Measurements from ENCODE around the gene ACP3. TPM values are rescaled to one million over a fixed set of nuclear protein-coding genes. Genes with fewer than 3 reads are reported as not detected.
"Not testable (repeated sequence)": the region's sequence is repeated elsewhere in the genome, so short reads cannot be mapped to it uniquely, and the experiment has no call there.

The ACP3 gene
- total RNA-seq, 2 donors from 2014 or later = 14.7 to 32.6 TPM

DNA sequence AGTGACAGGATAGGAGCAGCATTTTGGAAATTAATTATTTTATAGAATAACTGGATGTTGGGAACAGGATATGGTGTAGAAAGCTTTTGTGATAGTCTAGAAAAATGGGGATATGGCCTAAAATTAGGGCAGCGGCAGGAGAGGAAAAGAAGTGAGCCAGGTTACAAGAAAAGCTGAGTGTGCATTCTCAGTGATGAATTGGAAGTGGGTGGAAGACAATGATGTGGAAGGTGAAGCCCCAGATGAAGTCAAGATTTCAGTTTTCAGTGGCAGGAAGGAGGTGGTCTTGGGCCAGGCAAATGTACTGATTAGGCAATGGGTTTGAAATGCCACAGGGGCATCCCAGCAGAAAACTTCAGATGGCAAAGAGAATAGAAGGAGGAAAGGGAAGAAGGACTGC is 33.6 kb downstream of the ACP3 start:
- ATAC-seq = no peak
- intact Hi-C loops (cut with DNase I, micrococcal nuclease) = loop anchor here in 1 of 2 donors (5.0 kb wide), 1 partner anchor 51 kb away; no protein-coding TSS in a partner anchor
- DNase-seq = no peak

DNA sequence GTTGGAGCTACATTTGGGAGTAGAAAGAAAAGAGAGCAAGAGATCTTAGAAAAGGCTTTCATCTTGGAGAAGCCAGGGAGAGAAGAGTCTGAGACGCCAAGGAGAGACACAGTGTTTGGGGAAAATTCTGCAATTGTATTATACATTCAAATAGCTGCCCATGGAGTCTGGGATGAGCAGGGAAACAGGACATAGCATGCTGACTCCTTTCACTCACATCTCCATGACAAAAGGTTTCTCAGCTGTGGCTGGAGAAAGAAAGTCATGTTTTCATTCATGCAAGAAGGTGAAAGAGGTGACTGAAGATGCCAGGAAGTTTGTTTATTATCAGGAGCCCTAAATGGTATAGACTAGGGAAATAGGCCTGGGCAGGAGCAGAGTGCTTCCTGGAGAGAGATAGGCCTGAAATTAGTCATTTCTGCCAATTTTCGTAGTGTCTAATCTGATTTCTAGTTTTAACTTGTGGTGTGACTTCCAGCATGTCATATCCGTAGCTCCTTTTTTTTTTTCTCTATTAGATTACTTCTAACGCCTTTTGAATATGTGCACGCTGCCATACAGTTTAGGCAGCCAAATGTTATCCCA is 34.1 kb downstream of the ACP3 start:
- intact Hi-C loops (cut with DNase I, micrococcal nuclease) = loop anchor here in 1 of 2 donors (5.0 kb wide), 1 partner anchor 51 kb away; no protein-coding TSS in a partner anchor
- DNase-seq (no peak), ATAC-seq (no peak)

DNA sequence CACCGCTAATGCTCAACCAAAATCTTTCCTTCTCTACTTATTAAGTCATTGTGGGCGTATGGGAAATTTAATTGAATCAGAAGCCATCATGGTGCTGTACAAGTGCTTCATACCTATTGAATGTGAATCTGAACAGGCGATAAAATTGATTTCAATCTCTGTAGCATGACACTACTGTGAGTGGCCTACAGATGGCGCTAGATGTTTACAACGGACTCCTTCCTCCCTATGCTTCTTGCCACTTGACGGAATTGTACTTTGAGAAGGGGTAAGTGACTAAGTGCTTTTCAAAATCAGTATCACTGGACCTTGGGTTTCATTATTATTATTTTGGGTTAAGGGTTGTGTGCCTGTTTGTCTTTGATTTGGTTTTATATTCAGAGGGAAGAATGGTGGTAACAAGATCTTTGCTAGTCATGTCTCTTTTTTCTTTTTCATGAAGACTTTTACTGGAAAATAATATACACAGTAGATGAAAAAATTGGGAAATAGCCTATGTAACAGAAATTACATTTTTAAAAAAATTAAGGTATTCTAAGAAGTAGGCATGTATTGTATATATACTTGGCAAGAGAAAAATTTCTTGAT is 35.4 kb downstream of the ACP3 start:
- DNase-seq = peak in 1 of 2 donors; percentile 76
- intact Hi-C loops (cut with DNase I, micrococcal nuclease) = loop anchor here in 1 of 2 donors (5.0 kb wide), 1 partner anchor 50 kb away; no protein-coding TSS in a partner anchor
- peak; percentile 84 for ATAC-seq

DNA sequence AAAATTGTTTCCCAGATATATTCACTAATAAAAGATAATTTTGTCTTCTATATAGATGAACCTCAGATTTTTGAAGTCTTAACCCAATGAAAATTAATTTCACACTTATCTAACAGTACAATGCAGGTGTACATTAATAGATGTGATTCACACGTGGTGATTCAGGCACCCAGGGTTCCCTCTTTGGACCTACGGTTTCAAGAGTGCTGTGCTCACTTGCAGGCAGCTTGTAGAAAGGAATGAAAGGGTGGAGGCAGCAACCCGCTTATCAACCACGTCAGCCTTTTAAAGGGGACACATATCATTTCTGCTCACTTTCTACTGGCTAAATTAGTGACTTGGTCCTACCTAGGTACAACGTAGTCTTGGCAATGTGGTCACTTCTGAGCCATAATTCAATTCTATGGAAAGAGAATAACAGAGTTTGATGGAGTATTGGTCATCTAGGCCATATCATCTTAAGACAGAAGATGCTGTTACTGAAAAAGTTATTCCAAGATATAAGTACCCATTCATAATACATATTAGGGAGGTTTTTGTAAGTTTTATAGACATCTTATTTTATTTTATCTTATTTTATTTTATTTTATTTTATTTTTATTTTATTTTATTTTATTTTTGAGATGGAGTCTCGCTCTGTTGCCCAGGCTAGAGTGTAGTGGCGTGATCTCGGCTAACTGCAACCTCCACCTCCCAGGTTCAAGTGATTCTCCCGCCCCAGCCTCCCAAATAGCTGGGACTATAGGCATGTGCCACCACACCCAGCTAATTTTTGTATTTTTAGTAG is 37.9 kb downstream of the ACP3 start:
- DNase-seq (no peak), ATAC-seq (no peak)
- intact Hi-C loops (cut with DNase I, micrococcal nuclease) = loop anchor here in 1 of 2 donors (5.0 kb wide), 1 partner anchor 47 kb away; no protein-coding TSS in a partner anchor

DNA sequence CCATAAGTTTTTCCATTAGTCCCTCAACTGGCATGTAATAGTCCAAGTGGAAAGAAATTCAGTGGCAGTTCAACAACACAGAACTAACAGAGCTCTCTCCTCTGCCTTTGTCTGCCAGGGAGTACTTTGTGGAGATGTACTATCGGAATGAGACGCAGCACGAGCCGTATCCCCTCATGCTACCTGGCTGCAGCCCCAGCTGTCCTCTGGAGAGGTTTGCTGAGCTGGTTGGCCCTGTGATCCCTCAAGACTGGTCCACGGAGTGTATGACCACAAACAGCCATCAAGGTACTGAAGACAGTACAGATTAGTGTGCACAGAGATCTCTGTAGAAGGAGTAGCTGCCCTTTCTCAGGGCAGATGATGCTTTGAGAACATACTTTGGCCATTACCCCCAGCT is 39.4 kb downstream of the ACP3 start:
- intact Hi-C loops (cut with DNase I, micrococcal nuclease) = no loop called here
- DNase-seq = no peak
- no peak for ATAC-seq

DNA sequence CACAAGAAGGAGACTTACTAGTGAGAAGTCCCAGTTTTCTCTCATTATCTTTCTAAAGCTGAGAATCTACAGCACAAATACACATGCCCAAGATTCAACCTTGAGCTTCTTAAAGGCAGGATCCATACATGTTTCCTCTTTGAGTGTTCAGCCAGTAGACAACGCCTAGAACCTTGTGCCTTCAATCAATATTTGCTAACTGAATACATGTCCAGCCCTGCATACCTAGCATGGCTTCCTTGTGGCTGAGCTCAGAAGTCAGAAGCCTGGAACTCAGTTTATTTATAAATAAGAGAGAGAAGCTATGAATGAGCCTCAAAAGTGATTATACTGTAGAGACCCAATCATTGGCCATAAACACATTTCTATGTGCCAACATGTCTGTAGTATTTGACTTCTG is 43.5 kb downstream of the ACP3 start:
- intact Hi-C loops (cut with DNase I, micrococcal nuclease) = no loop called here
- ATAC-seq (peak; percentile 86), DNase-seq (no peak)

DNA sequence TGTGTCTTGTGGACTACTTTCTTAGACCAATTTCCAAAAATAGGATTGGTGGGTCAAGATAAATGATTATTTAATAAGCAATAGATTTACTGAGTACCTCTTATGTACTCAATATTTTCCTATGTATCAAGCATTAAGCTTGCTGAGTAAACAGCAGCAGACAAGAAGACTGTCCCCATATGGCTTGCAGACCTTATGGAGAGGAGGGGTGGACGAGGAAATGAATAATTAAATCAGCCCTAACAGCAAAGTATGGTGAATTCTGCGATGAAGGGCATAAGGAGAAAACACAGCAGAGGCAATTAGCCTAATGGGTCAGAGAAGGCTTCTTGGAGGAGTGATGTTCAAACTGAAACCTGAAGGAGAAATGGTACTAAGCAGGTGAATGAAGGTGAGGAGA is 45.1 kb downstream of the ACP3 start:
- intact Hi-C loops (cut with DNase I, micrococcal nuclease) = no loop called here
- ATAC-seq (no peak), DNase-seq (no peak)

DNA sequence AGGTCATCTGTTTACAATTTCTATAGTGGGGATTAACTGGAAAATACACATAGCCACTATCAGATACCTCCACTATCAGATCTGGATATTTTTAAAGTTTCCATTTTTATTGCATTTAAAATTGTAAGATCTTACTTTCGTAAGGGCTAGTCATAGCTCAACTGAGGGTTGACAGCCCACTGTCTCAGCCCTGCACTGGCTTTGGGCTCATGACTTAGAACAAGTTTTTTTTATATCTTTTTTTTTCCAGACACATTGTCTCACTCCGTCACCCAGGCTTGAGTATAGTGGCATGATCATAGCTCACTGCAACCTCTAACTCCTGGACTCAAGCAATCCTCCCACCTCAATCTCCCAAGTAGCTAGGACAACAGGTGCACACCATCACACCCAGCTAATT is 51.3 kb downstream of the ACP3 start:
- ATAC-seq (no peak), DNase-seq (no peak)
- intact Hi-C loops (cut with DNase I, micrococcal nuclease) = no loop called here

DNA sequence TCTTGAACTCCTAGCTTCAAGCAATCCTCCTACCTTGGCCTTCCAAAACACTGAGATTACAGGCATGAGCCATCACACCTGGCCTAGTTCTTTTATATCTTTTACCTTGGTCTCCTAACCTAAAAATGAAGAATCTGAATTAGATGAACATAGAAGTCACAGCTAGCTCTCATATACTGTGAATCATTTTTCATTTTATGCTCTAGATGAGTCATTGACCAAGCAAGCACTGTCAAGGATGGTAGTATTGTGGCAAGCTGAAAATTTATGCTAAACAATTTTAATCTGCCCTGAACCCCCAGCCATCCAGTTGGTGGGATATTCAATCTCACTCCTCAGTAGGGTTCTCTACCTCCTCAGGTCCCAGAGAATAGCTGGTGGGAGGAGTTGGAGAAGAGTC is 51.8 kb downstream of the ACP3 start:
- intact Hi-C loops (cut with DNase I, micrococcal nuclease) = no loop called here
- no peak for DNase-seq
- ATAC-seq = no peak

DNA sequence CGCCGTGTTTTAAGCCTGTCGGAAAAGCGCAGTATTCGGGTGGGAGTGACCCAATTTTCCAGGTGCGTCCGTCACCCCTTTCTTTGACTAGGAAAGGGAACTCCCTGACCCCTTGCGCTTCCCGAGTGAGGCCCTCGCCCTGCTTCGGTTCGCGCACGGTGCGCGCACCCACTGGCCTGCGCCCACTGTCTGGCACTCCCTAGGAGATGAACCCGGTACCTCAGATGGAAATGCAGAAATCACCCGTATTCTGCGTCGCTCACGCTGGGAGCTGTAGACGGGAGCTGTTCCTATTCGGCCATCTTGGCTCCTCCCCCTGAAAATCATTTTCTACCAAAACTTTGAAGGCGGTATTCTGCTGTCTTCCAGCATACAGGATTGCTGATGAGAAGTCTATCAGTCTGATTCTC is 59.7 kb downstream of the ACP3 start:
- DNase-seq = peak in 1 of 2 donors; percentile 5
- intact Hi-C loops (cut with DNase I, micrococcal nuclease); ATAC-seq: not testable (repeated sequence)

DNA sequence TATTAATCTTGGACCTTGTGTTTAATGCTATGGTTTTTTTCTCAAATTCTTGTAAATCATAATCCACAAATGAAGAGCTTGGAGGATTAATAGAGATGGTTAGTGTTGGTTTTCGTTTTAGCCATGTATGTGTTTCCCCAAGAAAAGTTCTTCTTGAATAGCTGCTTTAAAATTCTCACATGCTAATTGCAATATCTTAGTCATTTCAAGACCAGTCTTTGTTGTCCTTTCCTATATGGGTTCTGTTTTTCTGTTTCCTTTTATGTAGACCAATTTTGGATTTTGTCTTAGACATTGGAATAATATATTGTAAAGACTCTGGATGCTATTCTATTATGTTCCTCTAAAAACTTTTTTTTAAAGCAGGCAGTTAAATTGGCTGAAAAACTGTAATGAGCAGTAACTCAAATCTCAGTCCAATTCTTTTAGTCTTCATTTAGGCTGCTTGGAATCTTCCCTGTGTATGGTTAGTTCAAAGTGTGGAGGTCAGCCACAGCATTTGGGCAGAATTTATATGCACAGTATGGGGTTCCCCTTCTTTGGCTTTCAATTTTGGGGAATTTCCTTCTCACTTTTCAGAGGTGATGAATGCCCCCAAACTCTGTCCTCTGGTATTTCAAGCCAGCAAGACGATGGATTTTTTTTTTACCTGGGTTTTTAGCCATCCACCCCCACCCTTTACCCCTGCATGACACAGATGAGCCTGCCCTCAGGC is 61.0 kb downstream of the ACP3 start:
- DNase-seq (no peak), ATAC-seq (no peak)
- intact Hi-C loops (cut with DNase I, micrococcal nuclease) = no loop called here

DNA sequence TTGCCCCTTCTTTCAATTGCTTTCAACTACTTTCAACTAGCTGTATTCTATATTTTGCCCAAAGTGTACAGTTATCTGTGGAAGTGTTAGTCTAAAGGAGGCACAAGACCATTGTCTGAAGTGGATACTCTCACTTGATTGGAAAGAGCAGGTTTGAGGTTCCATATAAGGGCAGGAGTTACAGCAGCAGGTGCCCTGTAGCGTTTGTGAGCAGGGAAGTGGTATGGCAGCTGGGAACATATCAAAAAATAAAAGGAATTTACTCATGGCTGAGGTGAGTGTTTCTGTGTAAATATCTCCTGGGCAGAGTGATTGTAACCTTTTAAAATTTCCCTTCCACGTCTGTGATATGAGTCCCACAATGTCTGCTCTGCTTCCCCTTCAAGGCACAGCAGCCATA is 61.6 kb downstream of the ACP3 start:
- no peak for DNase-seq
- no peak for ATAC-seq
- intact Hi-C loops (cut with DNase I, micrococcal nuclease) = no loop called here

DNA sequence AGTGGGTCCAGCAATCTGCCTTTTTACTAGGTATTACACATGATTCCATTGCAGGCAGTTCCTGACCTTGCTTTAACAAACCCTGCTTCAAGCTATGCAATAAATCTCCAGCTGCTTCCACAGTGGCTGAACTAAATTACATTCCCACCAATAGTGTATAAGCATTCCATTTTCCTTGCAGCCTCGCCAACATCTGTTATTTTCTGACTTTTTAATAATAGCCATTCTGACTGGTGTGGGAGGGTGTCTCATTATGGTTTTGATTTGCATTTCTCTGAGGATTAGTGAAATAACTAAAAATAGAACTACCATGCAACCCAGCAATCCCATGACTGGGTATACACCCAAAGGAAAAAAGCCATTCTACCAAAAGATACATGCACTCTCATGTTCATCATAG is 63.7 kb downstream of the ACP3 start:
- DNase-seq = no peak
- ATAC-seq = no peak
- intact Hi-C loops (cut with DNase I, micrococcal nuclease) = no loop called here

DNA sequence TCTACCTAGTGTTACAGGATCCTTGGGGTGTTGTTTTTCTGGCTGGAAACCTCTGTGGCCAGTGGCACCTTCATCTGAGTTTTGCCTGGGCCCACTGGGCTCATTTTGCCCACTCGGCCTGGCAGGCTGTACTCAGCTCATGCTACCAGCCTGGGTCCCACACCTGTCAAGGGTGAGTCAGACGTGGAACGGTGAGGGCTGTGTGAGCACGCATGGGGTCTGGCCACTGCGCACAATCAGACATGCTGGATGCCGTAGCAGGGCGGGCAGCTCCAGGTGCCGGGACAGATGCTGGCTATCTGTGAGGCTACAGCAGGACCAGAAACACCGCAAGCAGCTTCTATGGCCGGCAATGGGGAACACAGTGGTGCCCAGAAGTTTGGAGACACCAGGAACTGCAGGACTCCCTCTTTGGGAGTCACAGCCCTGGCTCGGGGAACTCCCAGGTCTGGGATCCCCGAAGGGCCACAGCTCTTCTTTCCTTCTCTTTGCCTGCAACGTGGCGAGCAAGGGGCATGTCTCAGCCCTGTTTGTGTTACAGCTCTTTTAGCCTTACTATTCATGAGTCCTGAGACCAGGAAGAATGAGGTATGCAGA is 64.2 kb downstream of the ACP3 start:
- intact Hi-C loops (cut with DNase I, micrococcal nuclease) = no loop called here
- ATAC-seq (no peak), DNase-seq (no peak)

DNA sequence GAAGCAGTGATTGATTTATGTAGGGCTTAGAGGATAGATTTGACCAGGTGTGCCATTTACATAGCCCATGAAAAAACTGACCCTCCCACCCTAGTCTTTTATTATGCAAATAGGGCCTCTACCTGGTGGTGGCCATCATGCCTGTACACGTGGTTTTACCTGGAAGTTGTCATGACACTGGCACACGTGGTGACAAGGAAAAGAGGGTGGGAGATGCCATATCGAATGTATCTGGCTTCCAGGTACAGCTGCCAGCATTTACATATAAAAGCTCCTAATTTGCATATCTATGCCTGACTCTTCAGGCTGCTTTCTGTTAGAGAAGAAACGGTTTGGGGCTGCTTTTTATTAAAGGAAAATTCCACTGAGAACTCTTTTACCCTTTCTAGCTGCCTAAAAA is 65.1 kb downstream of the ACP3 start:
- intact Hi-C loops (cut with DNase I, micrococcal nuclease) = no loop called here
- no peak for DNase-seq
- no peak for ATAC-seq

DNA sequence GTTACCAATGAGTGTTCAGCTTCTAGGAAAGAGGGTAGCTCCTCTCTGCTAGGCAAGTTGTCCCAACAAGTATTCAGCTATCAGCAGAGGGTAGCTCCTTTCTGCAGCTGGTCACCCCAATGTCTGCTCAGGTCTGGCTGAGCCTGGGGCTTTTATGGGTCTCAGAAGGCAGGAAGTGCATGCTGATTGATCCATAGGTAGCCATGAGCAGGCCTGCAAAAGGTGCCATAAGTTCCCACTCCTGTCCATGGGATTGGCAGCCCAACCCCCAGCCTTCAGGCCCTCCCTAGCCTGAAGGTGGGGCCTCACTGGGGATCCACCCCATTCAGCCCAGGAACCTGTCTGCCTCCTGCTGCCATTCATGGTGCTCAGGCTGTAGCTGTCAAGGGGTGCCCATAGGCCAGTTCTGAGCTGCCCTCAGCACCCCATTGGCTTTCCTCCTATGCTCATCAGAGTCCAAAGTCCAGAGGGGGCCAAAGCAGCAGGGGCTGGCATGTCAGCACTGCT is 65.5 kb downstream of the ACP3 start:
- ATAC-seq = no peak
- intact Hi-C loops (cut with DNase I, micrococcal nuclease) = no loop called here
- no peak for DNase-seq

DNA sequence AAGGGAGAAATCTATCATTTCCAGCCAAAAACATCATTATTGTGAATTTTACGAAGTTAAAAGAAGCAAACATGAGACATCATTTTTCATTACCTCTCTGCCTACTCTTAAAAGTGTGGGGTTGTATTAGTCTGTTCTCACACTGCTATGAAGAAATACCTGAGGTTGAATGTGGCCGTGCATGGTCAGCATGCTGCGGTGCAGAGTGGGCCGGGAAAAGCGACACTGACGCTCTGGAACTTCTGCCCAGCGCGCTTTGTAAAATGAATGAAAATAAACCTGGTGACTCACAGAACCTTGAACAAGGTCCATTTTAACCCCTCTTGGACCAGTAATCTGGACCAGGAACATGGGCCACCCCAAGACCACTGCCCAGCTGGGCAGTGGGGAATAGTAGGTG is 69.1 kb downstream of the ACP3 start:
- no peak for ATAC-seq
- no peak for DNase-seq
- intact Hi-C loops (cut with DNase I, micrococcal nuclease) = no loop called here

DNA sequence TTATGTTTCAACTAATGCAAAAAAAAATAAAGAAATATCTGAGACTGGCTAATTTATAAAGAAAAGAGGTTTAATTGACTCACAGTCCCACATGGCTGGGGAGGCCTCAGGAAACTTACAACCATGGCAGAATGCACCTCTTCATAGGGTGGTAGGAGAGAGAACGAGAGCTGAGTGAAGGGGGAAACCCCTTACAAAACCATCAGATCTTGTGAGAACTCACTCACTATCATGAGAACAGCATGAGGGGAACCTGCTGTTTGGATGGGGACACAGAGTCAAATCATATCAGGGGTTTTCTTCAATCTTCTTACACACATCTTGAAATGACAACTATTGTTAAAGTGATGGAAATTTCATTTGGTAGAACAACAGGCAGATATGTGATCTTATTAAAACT is 75.5 kb downstream of the ACP3 start:
- intact Hi-C loops (cut with DNase I, micrococcal nuclease); ATAC-seq; DNase-seq: not testable (repeated sequence)

DNA sequence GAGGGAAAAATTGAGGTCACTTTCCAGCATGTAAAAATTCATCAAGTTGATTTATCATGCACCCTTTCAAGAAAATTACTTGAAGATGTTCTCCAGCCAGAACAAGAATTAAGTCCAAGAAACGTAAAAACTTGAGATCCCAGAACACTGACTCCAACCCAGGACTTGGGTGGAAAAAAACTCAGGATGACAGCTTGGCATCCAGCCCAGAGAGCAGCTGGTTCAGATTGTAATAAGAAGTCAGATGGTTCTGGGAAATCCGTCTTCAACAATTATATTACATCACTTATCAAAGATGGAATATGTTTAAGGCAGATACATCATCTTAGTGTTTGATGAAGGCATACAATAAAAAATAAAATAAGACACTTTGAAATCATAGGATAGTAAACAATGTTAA is 77.1 kb downstream of the ACP3 start:
- intact Hi-C loops (cut with DNase I, micrococcal nuclease) = no loop called here
- ATAC-seq (no peak), DNase-seq (peak in 1 of 2 donors; percentile 18)

All from left colon (tissue), 2 donors.